ENCODE data around the gene PGD.
"Not testable (repeated sequence)": the region's sequence is repeated elsewhere in the genome, so short reads cannot be mapped to it uniquely, and the experiment has no call there.

Gene PGD

GRCh38 chr1:10398734-10399443 lies at the start of gene PGD:
Gene PGD (plus strand): TSS chr1:10399064. CDS start chr1:10399118, 54 bp downstream.
- peak; percentile 97 for DNase-seq

GRCh38 chr1:10353282-10353681 lies 45.6 kb upstream of the PGD start:
- no peak for DNase-seq

- DNase-seq: no peak
Measured at GRCh38 chr1:10353693-10354092, 45.2 kb upstream of the PGD start.

DNA sequence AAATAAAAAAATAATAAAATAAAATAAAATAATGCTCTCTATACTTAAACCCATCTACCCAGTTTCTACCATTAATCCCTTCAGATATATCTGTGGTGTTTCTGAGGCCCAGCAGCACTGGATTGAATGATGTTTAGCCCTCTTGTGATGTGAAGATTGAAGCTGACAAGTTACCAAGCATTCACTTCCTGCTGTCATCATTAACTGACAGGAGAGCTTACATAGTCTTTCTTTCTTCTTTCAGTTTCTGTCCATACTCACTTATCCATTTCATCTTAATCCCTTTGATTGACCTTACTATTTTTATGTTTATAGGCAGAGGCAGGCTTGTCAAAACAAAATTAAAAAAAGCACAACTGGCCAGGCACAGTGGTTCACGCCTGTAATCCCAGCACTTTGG lies 38.8 kb upstream of the PGD start:
- DNase-seq: no peak

DNA sequence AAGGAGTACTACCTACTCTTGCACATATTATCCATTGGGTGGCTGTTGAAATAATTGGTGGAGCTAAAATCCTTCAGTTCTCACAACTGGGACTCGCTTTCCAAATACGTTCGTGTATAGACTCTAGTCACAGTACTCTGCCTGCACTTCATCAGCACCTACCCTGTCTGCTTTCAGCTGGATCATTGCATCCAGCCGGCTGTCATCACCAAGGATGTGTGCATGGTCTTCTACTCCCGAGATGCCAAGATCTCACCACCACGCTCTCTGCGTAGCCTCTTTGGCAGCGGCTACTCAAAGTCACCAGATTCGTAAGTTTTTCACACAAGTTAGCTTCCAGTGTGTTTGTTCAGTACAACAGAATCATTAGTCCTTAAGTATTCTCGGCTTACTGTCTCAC lies 37.3 kb upstream of the PGD start:
- no peak for DNase-seq

DNA sequence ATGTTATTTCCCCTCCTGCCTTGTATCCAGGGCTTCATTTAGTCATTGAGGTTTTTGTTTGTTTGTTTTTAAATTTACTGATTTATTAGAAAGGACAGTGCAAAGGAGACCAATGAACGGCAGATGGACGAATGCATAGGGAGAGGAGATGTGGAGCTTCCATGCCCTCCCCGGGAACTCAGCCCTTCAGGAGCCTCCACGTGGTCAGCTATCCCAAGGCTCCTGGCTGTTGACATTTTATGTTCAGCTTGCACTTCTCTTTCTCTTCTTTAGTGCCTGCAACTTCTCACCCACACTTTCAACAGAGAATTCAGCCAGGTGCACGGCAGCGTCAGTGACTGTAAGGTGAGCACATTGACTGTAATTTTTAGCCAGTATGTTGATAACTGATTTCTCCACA lies 30.7 kb upstream of the PGD start:
- DNase-seq: no peak

DNA sequence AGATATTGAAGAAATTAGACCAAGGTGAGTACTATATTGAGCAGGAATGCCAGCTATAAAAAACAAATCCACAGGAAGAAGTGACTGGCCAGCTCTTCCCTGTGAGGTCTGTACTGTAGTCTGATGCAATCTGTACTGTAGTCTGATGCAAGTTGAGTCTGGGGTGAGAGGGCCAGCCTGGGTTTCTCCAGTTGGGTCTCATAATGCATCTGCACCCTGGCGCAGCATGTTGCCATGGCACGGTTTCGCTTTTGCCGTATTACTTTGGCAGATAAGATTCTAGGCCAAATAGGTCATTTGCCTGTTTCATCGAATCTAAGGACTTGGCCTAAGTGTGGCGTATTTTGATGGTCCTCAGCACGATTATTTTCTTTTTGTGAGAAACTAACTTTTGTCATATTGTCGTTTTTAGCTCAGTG lies 24.4 kb upstream of the PGD start:
- no peak for DNase-seq

DNA sequence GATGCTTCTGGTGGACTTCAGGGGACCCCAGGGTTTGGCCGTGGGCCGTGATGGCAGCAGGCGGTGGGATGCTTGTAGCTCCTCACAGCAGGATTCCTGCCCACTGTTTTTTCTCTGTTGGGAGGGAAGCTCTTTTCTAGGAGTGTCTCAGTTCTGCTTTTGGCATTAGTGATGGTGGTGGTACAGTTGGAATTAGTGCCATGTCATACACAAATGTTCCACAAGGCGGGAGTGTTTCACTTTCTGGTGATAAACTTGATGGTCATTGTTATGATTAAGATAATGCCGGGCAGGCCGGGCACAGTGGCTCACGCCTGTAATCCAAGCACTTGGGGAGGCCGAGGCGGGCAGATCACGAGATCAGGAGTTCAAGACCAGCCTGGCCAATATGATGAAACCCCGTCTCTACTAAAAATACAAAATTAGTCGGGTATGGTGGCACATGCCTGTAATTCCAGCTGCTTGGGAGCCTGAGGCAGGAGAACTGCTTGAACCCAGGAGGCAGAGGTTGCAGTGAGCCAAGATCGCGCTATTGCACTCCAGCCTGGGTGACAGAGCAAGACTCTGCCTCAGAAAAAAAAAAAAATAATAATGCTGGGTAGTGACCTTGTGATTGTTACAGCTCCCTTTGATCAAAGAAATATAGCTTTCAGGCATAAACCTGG lies 21.4 kb upstream of the PGD start:
- DNase-seq: not testable (repeated sequence)

- DNase-seq: no peak
Measured at GRCh38 chr1:10378081-10378841, 20.6 kb upstream of the PGD start.

- DNase-seq: no peak
Measured at GRCh38 chr1:10379101-10379620, 19.7 kb upstream of the PGD start.

GRCh38 chr1:10379676-10380075 lies 19.2 kb upstream of the PGD start:
- no peak for DNase-seq

DNA sequence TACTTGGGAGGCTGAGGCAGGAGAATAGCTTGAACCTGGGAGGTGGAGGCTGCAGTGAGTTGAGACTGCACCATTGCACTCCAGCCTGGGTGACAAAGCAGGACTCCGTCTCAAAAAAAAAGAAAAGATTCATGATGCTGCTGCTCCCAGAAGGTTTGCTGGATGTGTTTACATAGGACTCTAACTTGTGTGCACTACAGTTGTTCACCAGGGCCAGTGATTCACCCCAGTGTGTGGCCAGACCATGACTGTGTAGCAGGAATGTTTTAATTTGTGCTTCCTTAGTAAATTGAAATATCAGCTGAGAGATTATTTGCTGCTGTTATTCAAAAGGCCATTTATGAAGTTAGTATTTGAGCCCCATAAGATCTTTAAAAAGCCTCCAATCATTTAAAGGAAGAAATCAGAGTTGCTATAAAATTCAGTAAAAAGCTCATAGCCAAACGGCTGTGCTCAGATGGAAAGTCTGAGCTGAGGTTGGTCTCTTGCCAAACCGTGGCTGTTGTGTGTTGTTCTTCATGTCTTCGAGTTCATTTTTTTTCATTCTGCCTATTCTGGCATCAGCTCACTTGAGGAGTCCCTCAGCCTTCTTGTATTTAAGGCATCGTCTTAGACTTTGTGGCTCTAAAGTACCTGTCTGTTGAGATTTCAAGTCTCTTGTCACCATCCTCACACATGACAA lies 18.1 kb upstream of the PGD start:
- DNase-seq: no peak

- DNase-seq: no peak
Measured at GRCh38 chr1:10383630-10384029, 15.2 kb upstream of the PGD start.

- no peak for DNase-seq
Measured at GRCh38 chr1:10384219-10384618, 14.6 kb upstream of the PGD start.

- no peak for DNase-seq
Measured at GRCh38 chr1:10386761-10387676, 11.8 kb upstream of the PGD start.

DNA sequence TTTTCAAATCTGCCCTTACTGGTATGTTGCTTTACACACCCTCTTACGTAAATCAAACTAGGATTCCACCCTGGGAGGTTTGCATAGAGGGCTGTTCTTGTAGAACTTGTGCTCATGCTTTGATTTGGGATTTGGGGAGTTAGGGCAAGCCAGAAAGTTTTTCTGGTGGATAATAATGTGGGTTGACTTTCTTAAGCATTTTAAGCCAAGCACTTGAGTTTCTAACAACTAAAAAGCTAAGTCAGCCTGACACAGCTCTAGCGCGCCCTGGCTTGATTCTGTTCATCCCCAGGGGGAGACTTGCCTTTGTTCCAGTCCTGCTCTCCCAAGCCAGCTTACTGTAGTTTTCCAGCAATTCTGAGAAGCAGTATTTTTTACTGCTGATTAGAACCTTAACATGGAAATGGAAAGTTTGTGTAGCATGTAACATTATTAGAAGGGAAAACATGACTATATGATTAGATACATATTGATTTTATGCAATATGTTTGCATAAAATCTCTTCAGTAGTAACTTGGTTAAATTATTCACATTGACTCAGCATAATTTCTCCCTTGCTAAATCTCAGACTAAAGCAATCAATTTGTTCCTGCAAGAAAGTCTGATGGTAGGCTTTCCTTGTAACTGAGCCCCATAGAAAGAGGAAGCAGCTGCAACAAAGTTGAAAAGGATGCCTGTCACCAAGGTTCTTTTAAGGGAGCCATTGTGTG lies 11.0 kb upstream of the PGD start:
- no peak for DNase-seq

DNA sequence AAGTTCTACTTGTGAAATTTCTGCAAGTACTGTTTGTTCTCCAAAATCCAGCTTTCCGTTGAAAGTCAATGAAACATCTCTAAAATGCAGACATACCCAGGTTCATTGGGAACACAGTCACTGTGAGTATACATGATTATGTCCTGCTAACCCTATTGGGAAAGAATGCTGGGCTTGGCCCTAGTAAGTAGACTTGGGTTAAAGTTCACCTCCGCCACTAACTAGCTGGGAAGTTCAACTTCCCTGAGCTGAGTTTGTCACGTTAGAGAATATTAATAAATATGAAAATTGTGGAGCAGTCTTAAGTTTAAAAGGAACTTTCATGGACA lies 10.5 kb upstream of the PGD start:
- DNase-seq: no peak

GRCh38 chr1:10389271-10389973 lies 9.4 kb upstream of the PGD start:
- no peak for DNase-seq

- DNase-seq: no peak
Measured at GRCh38 chr1:10396870-10397269, 2.0 kb upstream of the PGD start.

DNA sequence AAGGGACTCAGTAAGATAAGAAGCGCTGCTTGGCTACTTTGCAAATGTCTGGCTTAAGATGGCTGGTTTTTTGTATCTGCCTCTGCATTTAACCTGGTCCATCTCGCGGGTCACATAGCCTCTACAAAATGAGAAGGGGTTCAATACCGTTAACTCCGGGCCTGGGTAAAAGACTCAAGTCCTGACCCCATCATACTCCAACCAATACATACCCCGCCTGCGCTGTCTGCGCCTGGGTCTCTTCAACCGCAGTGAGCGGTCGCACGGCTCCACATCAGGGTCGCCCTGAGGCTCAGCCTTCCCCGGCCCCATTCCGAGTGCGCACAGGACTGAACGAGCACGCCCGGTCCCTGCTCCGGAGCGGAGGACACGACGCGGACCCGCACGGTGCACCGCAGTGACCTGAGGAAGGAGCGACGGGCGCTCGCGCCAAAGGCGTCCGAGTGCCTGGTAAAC lies 558 bp upstream of the PGD start:
- DNase-seq: no peak

GRCh38 chr1:10399444-10399941 lies 629 bp downstream of the PGD start:
- DNase-seq: no peak

All from activated CD4-positive, CD25-positive, alpha-beta regulatory T cell treated with anti-CD3 and anti-CD28 coated beads, Interleukin-2, amount 50 U/mL, for 72 hours (primary cell).